ENCODE data around the gene ERC2.

Gene ERC2

DNA sequence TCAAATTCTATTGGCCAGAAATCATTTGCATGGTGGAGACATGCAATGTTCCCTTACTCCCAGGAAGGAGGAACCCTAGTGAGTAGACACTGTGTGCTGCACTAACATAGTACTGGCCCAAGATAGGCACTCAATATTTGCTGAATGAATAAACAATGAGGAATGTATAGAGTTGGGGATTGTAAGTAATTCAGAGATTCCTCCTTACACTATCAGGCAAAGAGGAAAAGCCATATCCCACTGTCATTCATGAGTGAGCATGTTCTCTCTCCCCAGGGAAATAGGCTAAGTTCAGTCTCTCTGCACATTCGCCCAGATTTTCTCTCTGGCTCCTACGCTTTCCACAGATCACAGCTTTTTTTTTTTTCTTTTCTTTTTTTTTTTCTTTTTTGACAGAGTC, 826.3 kb downstream of the ERC2 start:
- no peak for DNase-seq (ENCODE audit: low read depth)

DNA sequence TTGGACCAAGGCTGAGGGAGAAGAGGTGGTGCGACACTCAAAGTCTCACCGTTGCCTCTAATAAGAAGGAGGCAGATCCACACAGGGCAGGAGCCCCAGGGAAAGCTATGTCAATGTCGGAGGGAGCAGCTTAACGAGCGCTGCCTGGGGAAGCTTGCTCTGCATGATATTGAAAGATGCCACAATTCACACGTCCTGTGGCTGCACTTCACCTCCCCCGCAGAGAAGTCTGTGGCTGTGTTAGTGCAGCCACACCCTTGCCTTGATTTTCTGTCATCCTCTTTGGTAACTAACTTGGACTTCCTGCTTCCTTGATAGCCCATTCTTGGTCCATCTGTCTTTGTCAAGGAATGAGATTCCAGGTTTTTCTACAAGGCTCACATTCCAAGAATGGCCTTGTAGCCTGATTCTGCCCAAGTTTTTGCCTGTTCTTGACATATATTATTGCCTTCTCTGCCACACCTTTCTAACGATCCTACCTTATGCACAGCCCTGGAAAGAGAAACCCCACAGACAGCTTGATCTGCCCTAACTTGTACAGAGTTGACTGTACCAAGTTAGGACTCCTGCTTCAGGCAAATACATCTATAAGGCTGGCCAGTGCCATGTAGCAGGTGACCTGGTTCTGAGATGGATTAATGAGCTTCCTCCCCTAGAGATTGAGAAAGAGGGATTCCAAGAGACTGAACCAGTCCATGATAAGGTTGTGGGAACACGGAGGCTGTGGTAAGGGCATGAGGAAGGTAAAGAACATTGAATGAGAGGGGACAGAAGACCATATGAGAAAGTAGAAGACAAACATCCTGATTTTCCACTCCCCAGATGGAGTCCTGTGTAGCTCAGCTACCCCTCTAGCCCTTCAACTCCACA, 828.1 kb downstream of the ERC2 start:
- DNase-seq (ENCODE audit: low read depth), result no peak

DNA sequence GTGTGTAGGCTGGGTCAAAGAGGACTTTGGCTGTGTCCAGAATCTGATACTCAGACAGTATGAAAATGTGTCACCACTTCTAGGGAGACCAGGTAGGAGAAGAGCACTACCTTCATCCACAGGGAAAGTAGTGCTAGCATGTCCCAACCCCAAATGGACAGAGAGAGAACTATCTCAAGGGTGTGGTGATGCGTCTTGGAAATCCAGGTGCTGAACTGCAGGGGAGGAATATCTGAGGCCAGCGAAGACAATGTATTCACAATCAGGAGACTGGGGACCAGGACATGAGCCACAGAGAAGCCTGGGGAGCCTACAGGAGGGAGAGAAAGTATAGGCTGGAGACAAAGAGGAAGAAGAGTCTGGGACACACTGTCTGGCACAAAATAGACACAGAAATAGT, 829.1 kb downstream of the ERC2 start:
- no peak for DNase-seq (ENCODE audit: low read depth)

DNA sequence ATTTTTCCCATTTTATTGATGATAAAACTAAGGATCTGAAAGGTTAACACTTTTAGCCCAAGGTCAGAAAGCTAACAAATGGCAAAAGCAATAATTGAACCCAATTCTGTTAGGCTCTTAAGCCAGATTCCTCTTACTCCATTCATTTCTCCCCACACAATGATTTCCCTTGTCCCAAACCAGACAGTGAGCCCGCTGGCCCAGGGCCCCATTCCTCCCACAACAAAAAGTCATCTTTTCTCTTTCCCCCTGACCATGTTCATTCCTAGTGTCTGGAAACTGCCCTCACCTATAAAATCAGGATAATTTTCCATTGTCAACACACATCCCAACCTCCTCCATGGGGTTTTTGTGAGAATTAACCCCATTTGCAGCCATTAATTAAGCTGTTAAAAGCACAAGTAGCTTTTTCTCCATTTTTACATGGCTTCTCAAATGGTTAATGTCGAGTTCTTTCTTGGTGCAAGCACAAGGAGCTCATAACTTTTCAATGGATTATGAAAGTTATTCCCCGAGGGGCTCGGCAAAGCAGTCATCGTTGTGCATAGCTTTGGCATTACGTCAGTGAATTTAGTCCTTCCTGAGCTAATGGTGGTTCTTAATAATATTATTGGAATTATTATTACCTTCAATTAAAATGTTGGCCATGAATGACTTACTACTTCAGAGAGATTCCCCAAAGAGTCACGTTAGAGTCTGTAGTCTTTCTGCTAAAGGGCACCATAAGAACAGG, 830.2 kb downstream of the ERC2 start:
- DNase-seq (ENCODE audit: low read depth), result no peak

DNA sequence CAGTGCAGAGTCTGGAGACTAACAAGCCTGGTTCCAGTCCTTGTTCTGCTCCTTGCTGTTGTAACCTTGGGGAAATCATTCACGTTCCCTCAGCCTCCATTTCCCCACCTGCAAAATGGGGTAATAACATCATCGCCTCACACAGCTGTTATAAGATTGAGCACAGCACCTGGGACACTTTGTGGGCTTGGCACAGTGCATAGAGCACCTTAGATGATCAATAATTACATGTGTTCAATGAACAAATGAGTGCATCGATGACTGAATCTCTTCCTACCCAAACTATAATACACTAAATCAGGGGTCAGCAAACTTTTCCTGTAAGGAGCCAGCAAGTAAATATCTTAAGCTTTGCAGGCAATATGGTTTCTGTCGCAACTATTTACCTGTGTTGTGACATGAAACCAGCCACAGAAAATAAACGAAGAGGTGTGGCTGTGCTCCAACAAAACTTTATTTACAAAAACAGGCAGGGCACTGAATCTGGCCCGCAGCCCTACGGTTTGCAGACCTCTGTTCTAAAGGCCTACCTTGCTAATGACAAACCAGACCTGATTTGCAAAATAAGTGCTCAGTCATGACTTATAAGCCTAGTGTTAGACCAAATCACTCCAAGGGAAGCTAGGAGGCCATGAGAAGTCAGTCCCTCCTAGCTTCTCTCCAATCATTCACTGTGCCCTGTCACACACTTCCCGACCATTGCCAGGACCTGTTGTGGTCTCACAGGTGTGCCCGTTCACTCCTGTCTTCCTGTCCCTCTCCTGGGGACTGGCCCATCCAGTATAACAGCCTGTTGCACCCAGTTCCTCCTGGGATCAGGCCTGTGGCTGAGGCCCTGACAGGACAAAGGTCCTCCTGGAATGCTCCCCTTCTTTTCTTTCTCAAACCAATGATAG, 831.7 kb downstream of the ERC2 start:
- no peak for DNase-seq (ENCODE audit: low read depth)

DNA sequence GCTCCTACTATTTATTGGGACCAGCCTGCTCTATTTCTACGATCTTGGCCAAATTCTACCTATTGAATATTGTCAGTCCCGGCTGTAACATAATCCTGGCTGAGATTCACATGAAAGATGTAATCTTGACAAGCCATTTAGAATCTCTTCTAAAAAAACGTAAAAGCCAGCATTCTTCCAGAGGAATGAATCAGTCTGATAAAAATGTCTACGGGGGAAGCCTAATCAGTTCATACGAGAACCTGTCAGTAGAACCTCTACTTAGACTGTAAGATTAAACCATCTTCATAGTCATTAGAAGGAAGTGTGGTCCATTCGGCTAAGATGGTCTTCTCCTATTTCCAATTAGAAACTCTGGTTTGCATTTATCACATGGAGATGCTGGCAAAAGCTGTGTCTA, 833.9 kb downstream of the ERC2 start:
- DNase-seq (ENCODE audit: low read depth), result no peak

DNA sequence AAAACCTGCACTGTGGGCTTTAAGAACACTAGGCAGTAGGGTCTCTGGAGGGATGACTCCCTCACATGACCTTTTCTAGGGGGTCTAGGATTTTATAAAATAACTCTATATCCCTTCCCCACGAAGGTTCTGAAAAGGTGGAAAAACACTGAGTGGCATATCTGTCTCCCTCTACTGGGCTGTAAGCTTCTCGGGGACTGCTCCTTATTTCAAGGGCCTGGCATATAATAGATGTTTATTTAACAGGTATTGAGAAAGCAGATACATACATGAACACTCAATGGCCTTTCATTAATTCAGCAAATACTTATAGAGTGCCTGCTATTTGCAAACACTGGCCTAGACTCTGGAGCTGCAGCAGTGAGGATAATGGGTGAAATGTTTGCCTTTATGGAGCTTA, 834.9 kb downstream of the ERC2 start:
- DNase-seq (ENCODE audit: low read depth), result no peak

DNA sequence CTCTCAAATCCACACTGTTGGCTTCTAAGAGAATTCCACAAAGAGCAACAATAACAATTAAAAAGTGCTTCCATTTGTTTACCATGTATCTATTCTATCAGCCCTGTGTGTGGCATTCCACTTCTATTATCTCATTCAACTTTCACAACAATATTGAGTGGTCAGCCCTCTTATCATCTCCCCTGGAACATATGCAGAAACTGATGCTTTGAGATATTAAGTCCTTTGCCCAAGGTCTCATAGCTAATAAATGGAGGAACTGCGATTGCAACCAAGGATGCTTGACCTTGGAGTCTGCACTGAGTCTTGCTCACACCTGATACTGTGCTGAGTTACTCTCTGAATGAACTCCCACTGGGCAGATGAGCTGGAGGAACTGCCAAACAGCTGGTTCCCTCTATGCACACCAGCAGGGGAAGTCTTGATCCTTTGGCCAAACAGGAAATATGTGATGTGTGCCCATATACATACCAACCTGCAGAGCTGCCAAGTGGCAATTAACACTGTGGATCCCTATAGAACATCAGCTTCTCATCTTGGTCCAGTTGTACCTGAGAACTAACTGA, 836.4 kb downstream of the ERC2 start:
- DNase-seq (ENCODE audit: low read depth), result no peak

DNA sequence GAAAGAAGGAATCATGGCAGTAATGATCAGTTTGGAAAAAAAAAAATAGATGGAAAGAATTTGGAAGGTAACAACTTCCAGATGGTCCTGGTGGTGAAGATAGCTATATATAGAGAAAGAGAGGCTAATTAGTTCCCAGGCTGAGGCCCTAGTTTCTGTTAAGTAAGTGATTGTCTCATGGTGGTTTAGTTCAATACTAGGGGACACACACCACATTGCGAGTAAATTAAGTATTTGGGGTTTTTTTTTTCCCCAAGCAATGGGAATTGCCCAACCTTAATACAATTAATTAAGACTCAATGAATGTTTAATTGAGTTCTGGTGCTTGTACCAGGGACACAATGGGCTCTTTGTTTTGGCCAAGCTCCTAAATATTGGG, 837.4 kb downstream of the ERC2 start:
- no peak for DNase-seq (ENCODE audit: low read depth)

DNA sequence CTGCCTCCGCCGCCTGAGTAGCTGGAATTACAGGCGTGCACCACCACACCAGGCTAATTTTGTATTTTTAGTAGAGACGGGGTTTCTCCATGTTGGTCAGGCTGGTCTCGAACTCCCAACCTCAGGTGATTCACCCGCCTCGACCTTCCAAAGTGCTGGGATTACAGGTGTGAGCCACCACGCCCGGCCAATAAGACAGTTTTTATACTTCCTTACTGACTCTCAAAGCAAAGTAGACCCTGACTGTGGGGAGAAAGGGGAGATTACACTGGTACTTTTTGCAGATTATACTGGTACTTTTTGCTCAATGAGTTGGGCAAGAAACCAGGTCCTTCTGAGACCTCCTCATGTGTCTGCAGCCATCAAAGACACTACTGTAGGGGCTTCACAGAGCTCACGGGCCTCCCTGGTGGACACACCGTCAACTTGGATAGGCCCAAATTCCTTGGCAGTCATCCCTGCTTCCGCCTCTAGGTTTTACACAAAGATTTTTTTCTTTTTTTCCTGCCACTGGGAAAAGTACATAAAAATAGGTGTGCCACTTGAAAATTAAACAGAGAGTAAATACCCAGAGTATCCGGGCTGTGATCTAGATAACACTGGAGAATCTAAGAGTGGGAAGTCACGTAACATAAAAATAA, 837.9 kb downstream of the ERC2 start:
- no peak for DNase-seq (ENCODE audit: low read depth)

DNA sequence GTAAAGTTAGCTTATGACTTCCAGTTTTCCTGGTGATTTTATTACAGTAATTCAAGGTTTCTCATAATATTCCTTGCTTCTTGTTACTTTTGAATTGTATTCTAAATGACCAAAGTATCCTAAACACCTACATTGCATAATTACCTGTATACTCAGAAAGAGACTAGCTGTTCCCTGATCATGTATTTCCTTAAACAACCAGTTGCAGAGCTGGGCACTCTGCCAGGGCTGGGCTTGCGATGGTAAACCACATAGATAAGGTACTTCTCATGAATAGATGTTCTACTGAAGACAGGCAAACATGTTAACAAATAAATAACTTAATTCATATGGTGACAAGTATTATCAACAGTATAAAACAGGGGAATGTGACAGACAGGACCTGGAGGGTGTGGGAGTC, 838.8 kb downstream of the ERC2 start:
- no peak for DNase-seq (ENCODE audit: low read depth)

DNA sequence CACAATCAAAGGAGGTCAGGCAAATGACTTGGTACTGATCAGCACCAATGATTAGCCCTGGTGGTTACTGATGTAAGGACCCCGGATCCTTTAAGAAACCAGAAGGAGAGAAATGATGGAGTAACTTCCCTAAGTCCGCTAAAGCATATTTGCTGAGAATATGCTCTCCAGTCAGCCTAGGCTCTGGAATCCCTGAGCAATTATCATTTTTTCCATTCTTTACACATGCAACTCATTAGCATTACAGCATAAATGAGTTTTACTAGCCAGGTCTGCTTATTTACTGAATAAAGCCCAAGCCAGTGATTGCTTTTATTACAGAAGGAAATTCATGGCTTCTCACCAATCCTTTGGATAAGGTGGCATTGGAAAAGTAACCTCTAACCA, 842.0 kb downstream of the ERC2 start:
- no peak for DNase-seq (ENCODE audit: low read depth)

DNA sequence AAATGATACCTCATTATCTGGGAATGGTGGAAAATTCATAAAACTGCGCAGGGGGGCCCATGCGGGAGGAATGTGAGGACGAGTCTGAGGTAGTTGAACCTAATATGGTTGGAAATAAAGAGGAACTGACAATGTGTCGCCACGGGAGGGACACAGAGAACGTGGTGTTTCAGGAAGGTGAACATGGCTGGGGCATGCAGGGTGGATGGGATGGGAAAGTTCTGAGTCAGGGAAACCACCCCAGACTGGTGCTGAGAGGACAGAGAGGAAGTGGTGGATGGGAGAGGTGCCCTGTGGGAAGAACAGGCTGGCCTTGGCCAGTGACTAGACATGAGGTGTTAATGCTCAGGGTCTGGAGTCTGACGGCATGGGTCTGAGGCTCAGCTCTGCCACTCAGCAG, 844.0 kb downstream of the ERC2 start:
- no peak for DNase-seq (ENCODE audit: low read depth)

DNA sequence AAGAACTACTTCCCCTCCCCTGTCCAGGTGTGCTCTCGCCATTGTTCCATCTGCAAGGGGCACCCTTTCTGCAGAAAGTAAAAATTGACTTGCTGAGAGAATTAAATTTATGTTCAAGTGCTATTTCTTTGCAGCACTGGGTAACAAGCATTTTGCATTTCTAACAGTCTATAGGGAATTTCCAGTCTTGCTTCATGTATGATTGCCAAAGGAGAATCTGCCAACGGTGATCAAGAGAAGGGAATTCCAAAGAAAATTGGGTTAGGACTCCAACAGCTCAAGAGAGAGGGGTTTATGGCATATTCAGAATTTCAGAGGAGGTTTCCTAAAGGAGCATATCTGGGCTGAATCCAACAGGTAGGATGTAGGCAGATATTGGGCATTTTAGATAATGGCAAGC, 844.5 kb downstream of the ERC2 start:
- no peak for DNase-seq (ENCODE audit: low read depth)

DNA sequence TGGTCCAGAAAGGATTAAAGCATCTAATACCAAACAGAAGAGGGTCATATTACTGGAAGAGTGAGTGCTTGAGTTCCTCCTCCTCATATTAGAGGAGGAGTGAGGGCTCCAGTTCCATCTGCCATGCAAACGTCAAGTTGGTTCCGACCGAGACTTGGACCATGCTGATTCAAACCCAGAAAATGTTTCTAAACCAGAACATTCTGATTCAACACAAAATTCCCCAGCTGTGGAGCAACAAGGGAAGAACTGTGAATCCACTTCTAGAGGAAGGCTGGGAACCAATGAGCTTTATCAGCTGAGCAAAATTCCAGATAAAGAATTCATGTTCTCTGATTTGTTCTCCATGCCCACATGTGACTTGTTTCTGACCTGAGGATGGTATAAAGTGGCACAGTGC, 845.5 kb downstream of the ERC2 start:
- no peak for DNase-seq (ENCODE audit: low read depth)

DNA sequence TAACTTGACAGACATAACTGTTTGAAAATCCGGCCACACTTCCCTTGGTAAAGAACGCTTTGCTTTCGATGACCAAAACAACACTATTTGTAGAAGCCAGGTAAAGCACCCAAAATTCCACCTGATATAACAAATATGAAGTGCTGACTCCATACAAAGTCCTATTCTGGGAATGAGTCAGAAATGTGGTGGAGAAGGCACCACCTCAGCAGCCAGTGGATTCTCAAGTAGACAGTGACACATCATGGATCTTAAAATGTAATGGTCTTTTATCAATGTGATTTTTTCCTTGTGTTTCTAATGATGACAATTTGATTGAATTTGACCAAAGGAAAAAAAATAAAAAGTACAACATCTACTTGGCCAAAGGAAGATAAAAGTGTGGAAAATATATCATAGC, 846.2 kb downstream of the ERC2 start:
- no peak for DNase-seq (ENCODE audit: low read depth)

DNA sequence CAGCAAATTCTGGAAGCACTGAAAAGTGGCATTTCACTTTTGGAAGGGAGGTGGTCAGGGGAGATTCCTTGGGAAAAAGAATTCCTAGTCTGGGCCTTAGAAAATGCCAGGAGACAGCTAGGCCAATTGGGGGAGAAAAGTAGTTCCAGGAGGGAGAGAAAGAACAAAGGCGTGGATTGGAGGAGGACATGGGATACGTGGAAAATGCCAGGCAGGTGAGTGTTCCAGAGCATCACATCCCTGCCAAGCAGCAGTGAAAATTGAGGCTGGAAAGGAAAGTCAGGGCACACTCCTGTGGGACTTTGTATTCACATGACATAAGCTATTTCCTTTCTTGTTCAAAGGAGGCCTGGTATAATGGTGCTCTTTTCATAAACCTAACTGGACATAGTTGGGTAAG, 846.6 kb downstream of the ERC2 start:
- DNase-seq (ENCODE audit: low read depth), result no peak

DNA sequence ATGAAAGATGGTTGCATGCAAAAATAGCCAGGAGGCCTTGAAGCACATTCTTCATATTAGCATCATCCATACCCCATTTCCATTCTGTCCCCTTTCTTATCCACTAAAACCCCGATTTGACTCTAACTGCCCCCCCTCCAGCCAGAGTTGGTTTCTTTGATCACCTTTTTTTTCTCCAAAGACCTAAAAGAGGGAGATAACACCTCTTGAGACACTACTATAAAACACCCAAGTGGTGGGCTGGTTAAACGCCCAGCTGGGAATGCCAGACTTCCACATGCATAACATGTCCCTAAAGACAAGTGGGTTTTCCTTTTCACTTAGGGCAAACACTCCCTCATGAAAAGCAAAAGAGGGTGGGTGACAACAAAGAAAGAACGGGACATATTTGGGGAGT, 847.2 kb downstream of the ERC2 start:
- DNase-seq (ENCODE audit: low read depth), result no peak

DNA sequence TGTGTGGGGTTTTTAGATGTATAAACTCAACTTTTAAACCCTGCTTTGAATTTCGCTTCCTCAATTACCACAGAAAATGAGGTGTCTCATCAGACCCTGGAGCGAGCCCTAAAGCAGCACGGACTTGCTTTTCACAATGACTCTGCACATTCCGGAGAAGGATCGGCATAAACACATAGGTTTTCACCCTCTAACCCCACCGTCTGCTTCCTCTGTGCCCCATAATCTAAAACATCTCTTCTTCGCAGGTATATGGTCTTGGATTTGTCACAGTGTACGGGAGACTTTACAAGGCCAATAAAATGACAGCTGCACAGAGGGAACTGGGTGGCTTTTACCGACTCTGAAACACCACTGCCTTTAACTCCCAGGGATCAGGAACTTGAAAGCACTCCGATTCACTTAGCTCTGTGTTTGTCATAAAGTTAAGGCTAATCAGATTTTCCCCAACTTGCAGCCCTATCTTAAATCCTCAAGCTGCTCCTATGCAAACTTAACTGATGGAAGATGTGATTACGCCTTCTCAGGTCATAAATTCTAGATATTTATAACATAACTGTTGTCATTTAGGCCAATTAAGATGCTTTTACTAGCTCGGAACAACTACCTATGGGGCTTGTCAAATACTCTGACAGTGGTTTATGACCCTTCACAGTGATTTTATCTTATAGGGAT, 847.8 kb downstream of the ERC2 start:
- DNase-seq (ENCODE audit: low read depth), result no peak

DNA sequence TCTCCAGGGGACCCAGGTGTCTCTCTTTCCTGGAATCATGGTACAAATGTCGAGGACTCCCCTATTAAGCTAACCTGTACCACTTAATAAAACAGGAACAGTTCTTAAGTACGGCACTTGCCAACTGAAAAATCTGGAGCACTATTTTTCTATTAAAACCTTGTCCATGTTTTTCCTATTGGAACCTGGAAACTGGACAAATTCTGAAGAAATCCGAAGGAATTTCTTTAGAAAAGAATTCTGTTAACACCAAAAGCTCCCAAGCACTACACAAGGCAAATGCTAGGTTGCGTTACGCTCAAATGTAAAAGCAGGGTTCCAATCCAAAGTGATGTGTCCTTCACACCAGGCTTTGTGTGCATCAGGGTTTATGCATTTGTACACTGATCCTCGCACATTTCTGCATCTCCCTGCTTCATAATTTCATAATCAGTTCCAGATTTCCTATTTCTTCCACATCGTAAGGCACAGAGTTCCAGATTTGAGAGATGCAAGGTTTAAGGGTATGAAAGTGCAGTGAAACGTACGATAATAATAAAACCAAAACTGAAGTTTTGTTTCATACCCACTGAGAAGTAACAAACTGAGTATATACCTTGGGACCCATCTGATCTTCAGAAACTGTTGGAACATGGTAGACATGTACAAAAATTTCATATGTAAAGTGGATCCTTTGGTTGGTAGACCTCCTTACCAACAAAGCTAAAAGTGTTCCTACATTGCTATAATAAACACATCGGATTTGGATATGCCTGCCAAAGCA, 849.0 kb downstream of the ERC2 start:
- DNase-seq (ENCODE audit: low read depth), result no peak

DNA sequence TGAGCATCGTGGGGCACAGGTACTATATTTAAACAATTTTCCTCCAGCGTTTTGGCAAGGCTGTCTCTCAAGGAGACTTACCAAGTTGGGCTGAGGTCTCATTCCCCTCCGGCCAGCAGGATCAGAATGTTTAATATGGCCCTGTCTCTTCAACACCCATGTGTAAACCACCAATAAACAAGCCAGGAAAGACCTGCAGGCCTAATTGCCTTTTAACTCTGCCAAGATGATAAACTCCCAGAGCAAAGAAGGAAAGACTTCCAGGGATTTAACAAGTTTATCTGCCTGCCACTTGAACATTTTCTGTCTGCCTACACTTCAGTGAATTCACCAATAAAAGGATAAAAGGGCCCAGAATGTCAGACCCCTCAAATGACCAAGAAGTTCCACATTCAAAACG, 850.9 kb downstream of the ERC2 start:
- no peak for DNase-seq (ENCODE audit: low read depth)

Data from T-helper 22 cell (primary cell).